GM12878 (cell line): Measurements from ENCODE around the gene ZC3H8.

ENCODE experiments used
- CTCF ChIP-seq, 3 experiments: IDR thresholded peaks in 2 of 3; conservative IDR thresholded peaks in 1 of 3; 2 replicates each; pipeline ENCODE4 v1.5.1; 2011; ENCODE audit warnings: low read depth in 3 of 3, low read length in 3 of 3, mild to moderate bottlenecking in 3 of 3, control low read depth in 2 of 3, moderate library complexity in 2 of 3, inconsistent platforms in 1 of 3, mixed read lengths in 1 of 3; ENCODE audit not compliant: control insufficient read depth in 2 of 3, insufficient read depth in 1 of 3; ENCODE audit errors: extremely low read depth in 1 of 3
- TARDBP ChIP-seq: IDR thresholded peaks from 2 replicates; pipeline ENCODE4 v1.6.1; 2016; ENCODE audit warnings: borderline replicate concordance

- TF ChIP-seq TARDBP, result no peak
- TF ChIP-seq CTCF (IDR thresholded peaks at IDR 0.05 in 2 of 3, conservative IDR thresholded peaks at IDR 0.05 in 1 of 3; ENCODE audit: control insufficient read depth in 2 of 3, extremely low read depth in 1 of 3, insufficient read depth in 1 of 3, low read depth in 3 of 3, low read length in 3 of 3), result no peak
Measured at GRCh38 chr2:112304298-112304941, 49.6 kb upstream of the ZC3H8 start.
